GM23338 (cell line): ENCODE measurements around the gene ENPP7. TPM values are rescaled to one million over a fixed set of nuclear protein-coding genes. Genes with fewer than 3 reads are reported as not detected.
A peak's percentile ranks its signal among the peaks of the same experiment; 100 is the strongest.

ENCODE experiments used
- ATAC-seq: fragments of 200-7000 bp; cut with Tn5 transposase; 3 replicates; pipeline ENCODE4 v1.9.1; 2020
- DNase-seq: peaks from one replicate; pipeline ENCODE4 v3.0.0-alpha.2; 2015; ENCODE audit warnings: low spot score
- H2AFZ ChIP-seq: fragments of 200-600 bp; sonication (generic); 2 replicates; pipeline ENCODE4 v1.8.0; 2016; ENCODE audit warnings: antibody characterized with exemption, mild to moderate bottlenecking, moderate library complexity
- H3F3A ChIP-seq: fragments of 200-600 bp; sonication (generic); replicated peaks from 2 replicates; pipeline ENCODE4 v1.8.0; 2017; ENCODE audit warnings: antibody characterized with exemption, mixed run types, low read depth
- H3K27ac ChIP-seq: fragments of 200-600 bp; sonication (generic); 2 replicates; pipeline ENCODE4 v1.6.1; 2016; ENCODE audit warnings: low read depth
- H3K27me3 ChIP-seq: fragments of 200-600 bp; sonication (generic); 2 replicates; pipeline ENCODE4 v1.8.0; 2016; ENCODE audit warnings: mild to moderate bottlenecking, mixed run types, moderate library complexity; ENCODE audit not compliant: insufficient read depth
- H3K36me3 ChIP-seq: fragments of 200-600 bp; sonication (generic); 2 replicates; pipeline ENCODE4 v1.8.0; 2016; ENCODE audit warnings: mild to moderate bottlenecking; ENCODE audit not compliant: insufficient read depth
- H3K4me1 ChIP-seq: fragments of 200-600 bp; sonication (generic); 2 replicates; pipeline ENCODE4 v1.8.0; 2016; ENCODE audit warnings: mild to moderate bottlenecking, moderate library complexity; ENCODE audit not compliant: insufficient read depth
- H3K4me2 ChIP-seq: fragments of 200-600 bp; sonication (generic); 2 replicates; pipeline ENCODE4 v1.7.1; 2017; ENCODE audit warnings: mixed run types
- H3K4me3 ChIP-seq: fragments of 200-600 bp; sonication (generic); 2 replicates; pipeline ENCODE4 v1.6.1; 2016; ENCODE audit warnings: mixed run types
- H3K79me2 ChIP-seq: fragments of 200-600 bp; sonication (generic); replicated peaks from 2 replicates; pipeline ENCODE4 v1.8.0; 2017; ENCODE audit warnings: mild to moderate bottlenecking; ENCODE audit not compliant: insufficient read depth
- H3K9me2 ChIP-seq: fragments of 200-600 bp; sonication (generic); 2 replicates; pipeline ENCODE4 v1.8.0; 2017; ENCODE audit not compliant: insufficient read depth
- H4K20me1 ChIP-seq: fragments of 200-600 bp; sonication (generic); replicated peaks from 2 replicates; pipeline ENCODE4 v1.8.0; 2017; ENCODE audit warnings: mild to moderate bottlenecking; ENCODE audit not compliant: insufficient read depth
- H3K27ac Mint-ChIP-seq: 2 replicates; pipeline ENCODE4 v1.8.0; 2020; ENCODE audit warnings: inconsistent platforms, mild to moderate bottlenecking, moderate library complexity, mixed read lengths
- H3K27me3 Mint-ChIP-seq: 3 replicates; pipeline ENCODE4 v1.8.0; 2022; ENCODE audit warnings: low read depth, mild to moderate bottlenecking, moderate library complexity, mixed read lengths, inconsistent platforms; ENCODE audit not compliant: insufficient read depth, poor library complexity
- H3K36me3 Mint-ChIP-seq: 3 replicates; pipeline ENCODE4 v1.8.0; 2021; ENCODE audit warnings: low read depth, mild to moderate bottlenecking, inconsistent platforms, moderate library complexity, mixed read lengths
- H3K4me1 Mint-ChIP-seq: 3 replicates; pipeline ENCODE4 v1.8.0; 2020; ENCODE audit warnings: mild to moderate bottlenecking, inconsistent platforms, mixed read lengths
- H3K4me3 Mint-ChIP-seq: 3 replicates; pipeline ENCODE4 v1.8.0; 2021; ENCODE audit warnings: moderate library complexity, mild to moderate bottlenecking, inconsistent platforms, mixed read lengths
- H3K9me3 Mint-ChIP-seq: 3 replicates; pipeline ENCODE4 v1.8.0; 2020; ENCODE audit warnings: moderate library complexity, mild to moderate bottlenecking, inconsistent platforms, mixed read lengths
- CREB1 ChIP-seq: fragments of 250-450 bp; sonication (Bioruptor Pico); IDR thresholded peaks from 2 replicates; pipeline ENCODE4 v1.5.0; 2020; ENCODE audit warnings: low read depth, mild to moderate bottlenecking, moderate library complexity
- CTCF ChIP-seq, 2 experiments: fragments of 200-600 bp in 1 of 2; sonication (generic) in 1 of 2; conservative IDR thresholded peaks; 2 replicates each; pipeline versions ENCODE4 v1.5.1 to v1.6.1; 2016 to 2017; ENCODE audit warnings: antibody characterized with exemption in 2 of 2, low read depth in 2 of 2, mild to moderate bottlenecking in 2 of 2, moderate library complexity in 1 of 2
- ETS1 ChIP-seq: IDR thresholded peaks from 2 replicates; pipeline ENCODE4 v1.6.1; 2016; ENCODE audit warnings: antibody characterized with exemption
- EZH2 ChIP-seq: fragments of 200-600 bp; sonication (generic); IDR thresholded peaks from one replicate; pipeline ENCODE4 v1.8.0; 2017; ENCODE audit warnings: antibody characterized with exemption, mild to moderate bottlenecking, low read depth; ENCODE audit not compliant: unreplicated experiment
- EZH2phosphoT487 ChIP-seq: fragments of 200-600 bp; sonication (generic); IDR thresholded peaks from one replicate; pipeline ENCODE4 v1.8.1; 2018; ENCODE audit warnings: antibody characterized with exemption; ENCODE audit not compliant: unreplicated experiment
- JUNB ChIP-seq: IDR thresholded peaks from one replicate; pipeline ENCODE4 v1.6.1; 2016; ENCODE audit warnings: antibody characterized with exemption; ENCODE audit not compliant: unreplicated experiment
- NANOG ChIP-seq: IDR thresholded peaks from 2 replicates; pipeline ENCODE4 v1.6.1; 2016; ENCODE audit warnings: antibody characterized with exemption, borderline replicate concordance
- POLR2AphosphoS5 ChIP-seq: IDR thresholded peaks from 2 replicates; pipeline ENCODE4 v1.6.1; 2016; ENCODE audit warnings: antibody characterized with exemption, low read depth
- REST ChIP-seq: IDR thresholded peaks from one replicate; pipeline ENCODE4 v1.6.1; 2018; ENCODE audit warnings: antibody characterized with exemption; ENCODE audit not compliant: unreplicated experiment
- ZNF114 ChIP-seq: fragments of 250-450 bp; sonication (Bioruptor Pico); IDR thresholded peaks from 2 replicates; pipeline ENCODE4 v1.5.0; 2020; ENCODE audit warnings: mild to moderate bottlenecking, moderate library complexity
- ZNF331 ChIP-seq: fragments of 250-450 bp; sonication (Bioruptor Pico); IDR thresholded peaks from 2 replicates; pipeline ENCODE4 v1.5.0; 2020; ENCODE audit warnings: low read depth, mild to moderate bottlenecking, moderate library complexity
- polyA plus RNA-seq: library from polyadenylated mRNA; unstranded; fragments of >200 nt; fragmentation: Nextera tagmentation; extraction: Ambion mirVana; gene quantifications from 2 replicates; pipeline ENCODE4 v1.2.1, GENCODE V29; 2016
- total RNA-seq: library from RNA; depleted of rRNA; stranded (reverse); fragments of >200 nt; shearing (Covaris generic); gene quantifications from 2 replicates; pipeline ENCODE4 v1.2.3, GENCODE V29; 2014

Gene ENPP7
- total and polyA plus RNA-seq, 2 experiments from 2014 or later, result not detected

- H3K4me3 ChIP-seq, result peak overlapping the region; percentile 97
- H3F3A ChIP-seq, result peaks cover 15% of the 10 kb centered on the region; the same call in 1 of the 2 replicates
- peaks cover 8% of the 10 kb centered on the region for H3K36me3 ChIP-seq
- no peaks in the 10 kb centered on the region for H3K9me2 ChIP-seq
- Mint-ChIP-seq H3K27ac (no peak overlapping the region), H3K9me3 (no peaks in the 10 kb centered on the region; the same call in 2 of the 3 replicates), H3K36me3 (peaks cover 58% of the 10 kb centered on the region), H3K4me3 (peak overlapping the region; percentile 96), H3K4me1 (peaks cover 46% of the 10 kb centered on the region), H3K27me3 (peaks cover 37% of the 10 kb centered on the region)
- peaks cover 35% of the 10 kb centered on the region for H4K20me1 ChIP-seq
- H3K79me2 ChIP-seq, result peaks cover 30% of the 10 kb centered on the region
- peaks cover 23% of the 10 kb centered on the region for H3K4me1 ChIP-seq
- peak overlapping the region; percentile 97 for H3K4me2 ChIP-seq
- H3K27ac ChIP-seq, result no peak overlapping the region
- no peak for DNase-seq
- H2AFZ ChIP-seq, result no peak overlapping the region
- H3K27me3 ChIP-seq, result peaks cover 12% of the 10 kb centered on the region
- ATAC-seq, result no peak
- no peak for TF ChIP-seq POLR2AphosphoS5
- no peak for TF ChIP-seq EZH2phosphoT487
- TF ChIP-seq ZNF331 (CRISPR knock-in tag), result no peak
- TF ChIP-seq CTCF (conservative IDR thresholded peaks at IDR 0.05; ENCODE audit: low read depth in 2 of 2), result no peak
- no peak for TF ChIP-seq REST
- no peak for TF ChIP-seq ETS1
- TF ChIP-seq EZH2, result no peak
- no peak for TF ChIP-seq ZNF114 (CRISPR knock-in tag)
- TF ChIP-seq JUNB, result no peak
- TF ChIP-seq NANOG, result no peak
- TF ChIP-seq CREB1 (CRISPR knock-in tag), result no peak
These were observed 49.1 kb downstream of the ENPP7 start for GRCh38 chr17:79779661-79780365.
